Fibroblast of skin of right biceps (primary cell): ENCODE results near the gene KCNQ2.

Source experiments
- DNase-seq: peaks from one replicate; pipeline ENCODE4 v3.0.0-alpha.2; 2013

Gene KCNQ2

GRCh38 chr20:63399596-63400375 is 72.7 kb downstream of the KCNQ2 start:
- no peak for DNase-seq

GRCh38 chr20:63398744-63399514 is 73.5 kb downstream of the KCNQ2 start:
- no peak for DNase-seq

GRCh38 chr20:63397946-63398450 is 74.5 kb downstream of the KCNQ2 start:
- DNase-seq, result no peak

- no peak for DNase-seq
Observed at GRCh38 chr20:63397155-63397843, 75.2 kb downstream of the KCNQ2 start.

- no peak for DNase-seq
Observed at GRCh38 chr20:63396300-63396699, 76.2 kb downstream of the KCNQ2 start.

GRCh38 chr20:63395723-63396122 is 76.7 kb downstream of the KCNQ2 start:
- DNase-seq, result no peak

- DNase-seq, result no peak
Observed at GRCh38 chr20:63394920-63395455, 77.5 kb downstream of the KCNQ2 start.

- peak; percentile 4 for DNase-seq
Observed at GRCh38 chr20:63394069-63394919, 78.2 kb downstream of the KCNQ2 start.

- no peak for DNase-seq
Observed at GRCh38 chr20:63393566-63393965, 78.9 kb downstream of the KCNQ2 start.

- no peak for DNase-seq
Observed at GRCh38 chr20:63392465-63393365, 79.7 kb downstream of the KCNQ2 start.

GRCh38 chr20:63387917-63388316 is 84.5 kb downstream of the KCNQ2 start:
- DNase-seq, result no peak

GRCh38 chr20:63387393-63387792 is 85.1 kb downstream of the KCNQ2 start:
- DNase-seq, result no peak

GRCh38 chr20:63386491-63386890 is 86.0 kb downstream of the KCNQ2 start:
- DNase-seq, result no peak

GRCh38 chr20:63385819-63386218 is 86.6 kb downstream of the KCNQ2 start:
- DNase-seq, result no peak

- no peak for DNase-seq
Observed at GRCh38 chr20:63384336-63384735, 88.1 kb downstream of the KCNQ2 start.

GRCh38 chr20:63383556-63383955 is 88.9 kb downstream of the KCNQ2 start:
- DNase-seq, result no peak

GRCh38 chr20:63382551-63383300 is 89.7 kb downstream of the KCNQ2 start:
- DNase-seq, result no peak

GRCh38 chr20:63381781-63382431 is 90.5 kb downstream of the KCNQ2 start:
- DNase-seq, result no peak

- DNase-seq, result no peak
Observed at GRCh38 chr20:63380346-63380870, 92.0 kb downstream of the KCNQ2 start.
